ENCODE measurements around the gene ZNF180. TPM values are rescaled to one million over a fixed set of nuclear protein-coding genes. Genes with fewer than 3 reads are reported as not detected.

ZNF180 gene
- total RNA-seq, 2 donors from 2014 or later, result 9.6 to 16.1 TPM

DNA sequence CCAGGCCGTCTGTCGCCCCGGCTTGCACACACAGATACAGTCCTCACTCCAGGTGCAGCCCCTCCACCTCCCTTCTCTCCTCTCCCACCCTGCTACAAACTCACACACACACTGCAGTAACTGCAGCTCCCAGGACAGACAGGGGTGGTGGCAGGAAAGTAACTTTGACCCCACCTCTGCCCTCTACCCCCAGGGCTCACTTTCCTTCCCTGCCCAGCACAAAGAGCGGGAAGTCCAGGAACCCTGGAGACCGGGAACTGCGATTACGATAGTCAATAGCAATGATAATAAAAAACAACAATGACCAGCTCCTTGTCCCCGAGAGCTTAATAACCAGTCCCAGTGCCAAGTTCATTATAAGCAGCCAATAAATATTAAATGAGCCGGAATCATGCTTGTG, 29.2 kb upstream of the ZNF180 start, which contains the start of gene CEACAM20:
Gene CEACAM20 (minus strand): TSS at position 140 of the 400 bp plus-strand sequence. CDS start 166 bp downstream, outside the sequence.
- Histone ChIP-seq H3K4me1 (ENCODE audit: control insufficient read depth in 1 of 2, low read depth in 2 of 2) (no peaks in the 10 kb centered on the region), H3K36me3 (no peaks in the 10 kb centered on the region), H3K27me3 (replicated peaks; ENCODE audit: insufficient read depth) (no peaks in the 10 kb centered on the region), H3K9me3 (no peaks in the 10 kb centered on the region), H3K4me3 (no peak within 1 kb of the TSS), H3K27ac (no peak within 1 kb of the TSS)
- ATAC-seq (ENCODE audit: insufficient number of reproducible peaks, low FRiP score, low read depth), result no peak
- DNase-seq (ENCODE audit: low spot score), result no peak
- TF ChIP-seq, protein P1, sequence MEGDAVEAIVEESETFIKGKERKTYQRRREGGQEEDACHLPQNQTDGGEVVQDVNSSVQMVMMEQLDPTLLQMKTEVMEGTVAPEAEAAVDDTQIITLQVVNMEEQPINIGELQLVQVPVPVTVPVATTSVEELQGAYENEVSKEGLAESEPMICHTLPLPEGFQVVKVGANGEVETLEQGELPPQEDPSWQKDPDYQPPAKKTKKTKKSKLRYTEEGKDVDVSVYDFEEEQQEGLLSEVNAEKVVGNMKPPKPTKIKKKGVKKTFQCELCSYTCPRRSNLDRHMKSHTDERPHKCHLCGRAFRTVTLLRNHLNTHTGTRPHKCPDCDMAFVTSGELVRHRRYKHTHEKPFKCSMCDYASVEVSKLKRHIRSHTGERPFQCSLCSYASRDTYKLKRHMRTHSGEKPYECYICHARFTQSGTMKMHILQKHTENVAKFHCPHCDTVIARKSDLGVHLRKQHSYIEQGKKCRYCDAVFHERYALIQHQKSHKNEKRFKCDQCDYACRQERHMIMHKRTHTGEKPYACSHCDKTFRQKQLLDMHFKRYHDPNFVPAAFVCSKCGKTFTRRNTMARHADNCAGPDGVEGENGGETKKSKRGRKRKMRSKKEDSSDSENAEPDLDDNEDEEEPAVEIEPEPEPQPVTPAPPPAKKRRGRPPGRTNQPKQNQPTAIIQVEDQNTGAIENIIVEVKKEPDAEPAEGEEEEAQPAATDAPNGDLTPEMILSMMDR (IDR thresholded peaks at IDR 0.05), result no peak

DNA sequence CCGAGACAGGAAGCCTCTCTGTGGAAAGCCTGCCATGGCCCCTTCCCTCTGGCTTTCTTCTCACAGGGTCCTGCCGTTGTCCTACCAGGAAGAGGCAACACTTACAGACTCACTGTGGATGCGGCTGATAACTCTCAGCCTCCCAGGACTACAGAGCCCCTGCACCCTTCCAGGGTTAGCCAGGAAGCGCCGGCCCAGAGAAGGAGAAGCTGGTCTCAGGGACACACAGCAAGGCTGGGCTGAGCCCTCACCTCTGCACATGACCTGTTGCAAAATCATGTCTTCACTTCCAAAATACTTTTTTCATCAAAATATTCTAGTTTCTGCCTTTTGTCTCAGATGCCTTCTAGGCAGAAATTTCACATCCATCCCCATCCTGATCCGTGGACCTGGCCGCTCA, 27.2 kb upstream of the ZNF180 start:
- no peaks in the 10 kb centered on the region for H3K36me3 ChIP-seq
- no peaks in the 10 kb centered on the region for H3K27me3 ChIP-seq (replicated peaks; ENCODE audit: insufficient read depth)
- ATAC-seq (ENCODE audit: insufficient number of reproducible peaks, low FRiP score, low read depth), result no peak
- no peak overlapping the region for H3K4me3 ChIP-seq
- H3K4me1 ChIP-seq (ENCODE audit: control insufficient read depth in 1 of 2, low read depth in 2 of 2), result no peaks in the 10 kb centered on the region
- TF ChIP-seq, protein P1 (IDR thresholded peaks at IDR 0.05), result no peak
- H3K9me3 ChIP-seq, result no peaks in the 10 kb centered on the region
- DNase-seq (ENCODE audit: low spot score), result no peak
- H3K27ac ChIP-seq, result no peak overlapping the region

DNA sequence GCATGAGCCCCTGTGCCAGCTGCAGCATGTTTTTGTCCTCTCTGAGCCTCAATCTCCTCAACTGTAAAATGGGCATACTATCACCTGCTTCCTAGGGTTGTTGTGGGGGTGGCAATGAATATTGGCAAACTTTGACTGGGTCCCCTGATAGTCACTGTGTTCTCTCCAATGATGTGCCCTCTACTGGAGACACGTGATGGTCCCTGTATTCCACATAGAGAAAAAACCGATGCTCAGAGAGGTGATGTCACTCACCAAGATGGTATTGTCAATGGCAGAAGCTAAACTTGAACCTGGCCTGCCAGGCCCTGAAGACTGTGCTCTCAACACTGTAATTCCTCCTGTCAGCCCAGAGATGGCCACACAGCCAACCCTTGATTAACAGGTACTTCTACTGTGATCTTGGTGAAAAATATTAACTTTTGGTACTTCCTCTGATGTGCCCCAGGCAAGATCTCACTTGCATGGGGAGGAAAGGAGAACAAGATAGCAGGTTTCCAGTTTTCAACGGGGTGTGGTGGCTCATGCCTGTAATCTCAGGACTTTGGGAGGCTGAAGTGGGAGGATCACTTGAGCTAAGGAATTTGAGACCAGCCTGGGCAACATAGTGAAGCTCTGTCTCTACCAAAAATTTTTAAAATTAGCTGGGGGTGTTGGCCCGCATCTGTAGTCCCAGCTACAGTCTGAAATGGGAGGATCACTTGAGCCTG, 25.6 kb upstream of the ZNF180 start:
- no peaks in the 10 kb centered on the region for H3K36me3 ChIP-seq
- ATAC-seq (ENCODE audit: insufficient number of reproducible peaks, low FRiP score, low read depth), result no peak
- H3K27ac ChIP-seq, result no peak overlapping the region
- no peaks in the 10 kb centered on the region for H3K27me3 ChIP-seq (replicated peaks; ENCODE audit: insufficient read depth)
- no peak overlapping the region for H3K4me3 ChIP-seq
- TF ChIP-seq, protein P1 (IDR thresholded peaks at IDR 0.05), result no peak
- no peaks in the 10 kb centered on the region for H3K9me3 ChIP-seq
- H3K4me1 ChIP-seq (ENCODE audit: control insufficient read depth in 1 of 2, low read depth in 2 of 2), result no peaks in the 10 kb centered on the region
- DNase-seq (ENCODE audit: low spot score), result no peak

DNA sequence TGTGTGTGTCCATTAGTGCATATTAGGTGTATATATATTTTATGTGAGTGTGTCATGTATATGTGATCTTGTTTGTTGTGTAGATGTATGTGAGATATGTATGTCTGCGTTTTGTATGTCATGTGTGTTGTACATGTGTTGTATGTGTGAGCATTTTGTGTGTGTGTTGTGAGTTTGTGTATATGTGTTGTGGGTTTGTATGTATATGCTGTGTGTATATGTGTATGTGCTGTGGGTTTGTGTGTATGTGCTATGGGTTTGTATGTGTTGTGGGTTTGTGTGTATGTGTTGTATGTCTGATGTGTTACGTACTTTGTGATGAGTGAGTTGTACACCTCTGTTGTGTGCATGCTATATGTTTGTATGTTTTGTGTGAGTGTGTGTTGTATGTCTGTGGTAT, 21.0 kb upstream of the ZNF180 start:
- H3K9me3 ChIP-seq, result no peaks in the 10 kb centered on the region
- TF ChIP-seq, protein P1 (IDR thresholded peaks at IDR 0.05), result no peak
- no peaks in the 10 kb centered on the region for H3K4me1 ChIP-seq (ENCODE audit: control insufficient read depth in 1 of 2, low read depth in 2 of 2)
- DNase-seq (ENCODE audit: low spot score), result no peak
- H3K4me3 ChIP-seq, result no peak overlapping the region
- no peak for ATAC-seq (ENCODE audit: insufficient number of reproducible peaks, low FRiP score, low read depth)
- no peaks in the 10 kb centered on the region for H3K36me3 ChIP-seq
- H3K27me3 ChIP-seq (replicated peaks; ENCODE audit: insufficient read depth), result no peaks in the 10 kb centered on the region
- no peak overlapping the region for H3K27ac ChIP-seq

DNA sequence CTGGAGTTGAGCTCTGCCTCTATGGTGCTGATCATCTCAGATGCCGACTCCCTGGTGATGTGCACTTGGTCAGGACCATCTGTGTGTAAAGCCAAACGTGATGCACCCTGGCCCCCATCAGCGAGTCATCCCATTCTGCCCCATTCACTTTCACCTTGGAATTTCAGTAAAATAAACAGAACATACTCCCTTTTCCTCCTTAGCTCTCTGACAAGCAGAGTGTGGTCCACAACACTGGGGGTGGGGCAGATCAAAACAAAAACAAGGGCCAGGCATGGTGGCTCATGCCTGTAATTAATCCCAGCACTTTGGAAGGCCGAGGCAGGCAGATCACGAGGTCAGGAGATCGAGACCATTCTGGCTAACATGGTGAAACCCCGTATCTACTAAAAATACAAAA, 16.8 kb upstream of the ZNF180 start:
- no peak overlapping the region for H3K27ac ChIP-seq
- H3K9me3 ChIP-seq, result no peaks in the 10 kb centered on the region
- H3K36me3 ChIP-seq, result no peaks in the 10 kb centered on the region
- H3K27me3 ChIP-seq (replicated peaks; ENCODE audit: insufficient read depth), result no peaks in the 10 kb centered on the region
- TF ChIP-seq, protein P1 (IDR thresholded peaks at IDR 0.05), result no peak
- no peak overlapping the region for H3K4me3 ChIP-seq
- H3K4me1 ChIP-seq (ENCODE audit: control insufficient read depth in 1 of 2, low read depth in 2 of 2), result no peaks in the 10 kb centered on the region
- DNase-seq (ENCODE audit: low spot score), result no peak
- no peak for ATAC-seq (ENCODE audit: insufficient number of reproducible peaks, low FRiP score, low read depth)

Data from thoracic aorta (tissue), 2 donors.